ENCODE measurements around the gene NACC2.
A peak's percentile ranks its signal among the peaks of the same experiment; 100 is the strongest.

NACC2 gene

GRCh38 chr9:136140966-136141365 lies 45.9 kb upstream of the NACC2 start:
- TF ChIP-seq CTCF (IDR thresholded peaks at IDR 0.05; ENCODE audit: control insufficient read depth, insufficient read depth, low read depth, low read length, missing control alignments): no peak
- DNase-seq (ENCODE audit: low read depth): no peak
- no peak overlapping the region for H3K4me3 ChIP-seq (ENCODE audit: control insufficient read depth, low read depth, low read length)

- H3K4me3 ChIP-seq (ENCODE audit: control insufficient read depth, low read depth, low read length): no peak overlapping the region
- no peak for TF ChIP-seq CTCF (IDR thresholded peaks at IDR 0.05; ENCODE audit: control insufficient read depth, insufficient read depth, low read depth, low read length, missing control alignments)
- no peak for DNase-seq (ENCODE audit: low read depth)
These were observed 45.0 kb upstream of the NACC2 start for GRCh38 chr9:136140046-136140445.

- TF ChIP-seq CTCF (IDR thresholded peaks at IDR 0.05; ENCODE audit: control insufficient read depth, insufficient read depth, low read depth, low read length, missing control alignments): peak; percentile 32
- no peak overlapping the region for H3K4me3 ChIP-seq (ENCODE audit: control insufficient read depth, low read depth, low read length)
- no peak for DNase-seq (ENCODE audit: low read depth)
These were observed 43.5 kb upstream of the NACC2 start for GRCh38 chr9:136138566-136138965.

- DNase-seq (ENCODE audit: low read depth): no peak
- no peak for TF ChIP-seq CTCF (IDR thresholded peaks at IDR 0.05; ENCODE audit: control insufficient read depth, insufficient read depth, low read depth, low read length, missing control alignments)
- no peak overlapping the region for H3K4me3 ChIP-seq (ENCODE audit: control insufficient read depth, low read depth, low read length)
These were observed 42.5 kb upstream of the NACC2 start for GRCh38 chr9:136137321-136138265.

- no peak for TF ChIP-seq CTCF (IDR thresholded peaks at IDR 0.05; ENCODE audit: control insufficient read depth, insufficient read depth, low read depth, low read length, missing control alignments)
These were observed 41.2 kb upstream of the NACC2 start for GRCh38 chr9:136136127-136136925.

GRCh38 chr9:136135326-136136126 lies 40.4 kb upstream of the NACC2 start:
- DNase-seq (ENCODE audit: low read depth): no peak
- no peak for TF ChIP-seq CTCF (IDR thresholded peaks at IDR 0.05; ENCODE audit: control insufficient read depth, insufficient read depth, low read depth, low read length, missing control alignments)
- H3K4me3 ChIP-seq (ENCODE audit: control insufficient read depth, low read depth, low read length): no peak overlapping the region

More at GRCh38 chr9:136136127-136136925, 41.2 kb upstream of the NACC2 start:
- no peak for DNase-seq (ENCODE audit: low read depth)
- H3K4me3 ChIP-seq (ENCODE audit: control insufficient read depth, low read depth, low read length): no peak overlapping the region
